Adrenal gland (tissue), 12 donors: Measurements from ENCODE around the gene CDRT15. TPM values are rescaled to one million over a fixed set of nuclear protein-coding genes. Genes with fewer than 3 reads are reported as not detected.

Experiments
- DNase-seq, 7 donors: peaks; one replicate each; pipeline ENCODE4 v3.0.0-alpha.2; 2019 to 2020
- H3K27ac ChIP-seq, 5 donors: fragments of 200-600 bp; sonication (generic) in 4 of 5; 1 replicate in 3 of 5; 2 replicates in 2 of 5; pipeline versions ENCODE4 v1.5.1 to v1.8.0; 2016 to 2020; ENCODE audit warnings: mild to moderate bottlenecking in 1 of 5
- H3K27me3 ChIP-seq: fragments of 200-600 bp; 2 replicates; pipeline ENCODE4 v1.8.0; 2021
- H3K36me3 ChIP-seq, 2 donors: fragments of 200-600 bp; replicated peaks in 1 of 2; 1 replicate in 1 of 2; 2 replicates in 1 of 2; pipeline versions ENCODE4 v1.5.1 to v1.8.0; 2018 to 2022
- H3K4me1 ChIP-seq, 2 donors: fragments of 200-600 bp; replicated peaks in 1 of 2; 1 replicate in 1 of 2; 2 replicates in 1 of 2; pipeline versions ENCODE4 v1.5.1 to v1.8.0; 2018 to 2021
- H3K4me3 ChIP-seq, 4 donors: fragments of 200-600 bp; sonication (generic) in 3 of 4; one replicate each; pipeline ENCODE4 v1.5.1; 2016 to 2018
- H3K9me3 ChIP-seq, 3 donors: fragments of 200-600 bp; sonication (generic) in 1 of 3; replicated peaks in 1 of 3; 1 replicate in 2 of 3; 2 replicates in 1 of 3; pipeline versions ENCODE4 v1.5.1 to v1.8.0; 2016 to 2021
- POLR2A ChIP-seq, 2 donors: fragments of 450-650 bp; IDR thresholded peaks; one replicate each; pipeline ENCODE4 v1.6.1; 2017; ENCODE audit warnings: antibody characterized with exemption in 2 of 2, mild to moderate bottlenecking in 2 of 2, moderate library complexity in 1 of 2
- WGBS, 4 donors: extraction: QIAGEN DNeasy Blood & Tissue Kit in 2 of 4; methylation state at CpG; one replicate each; pipeline versions ENCODE4 v1.1.5 to v1.1.7; 2013 to 2017; 5-methylcytosine and 5-hydroxymethylcytosine counted together
- intact Hi-C, 2 donors: fragments of 100-400 bp; cut with DNase I; formaldehyde crosslinking; loops; one replicate each; pipeline versions ENCODE4 v1.14.1 to v1.15.0; 2022 to 2023
- polyA plus RNA-seq, 3 donors: library from polyadenylated mRNA; stranded (reverse); fragments of 200-250 nt in 2 of 3; fragments of 350-450 nt in 1 of 3; fragmentation: Illumina TruSeq in 1 of 3; extraction: RNeasy Lipid Tissue Mini Kit (QIAGEN cat#74804) in 1 of 3; gene quantifications; one replicate each; pipeline ENCODE4 v1.2.3, GENCODE V29; 2013 to 2014
- total RNA-seq, 9 donors: library from RNA; depleted of rRNA in 4 of 9; stranded (reverse); fragments of >200 nt in 4 of 9; fragments of 120-200 nt in 1 of 9; fragmentation: NEBNext Ultra II Directional in 1 of 9; extraction: Animal tissue kit (Norgen Biotek cat#: 25700) in 1 of 9; gene quantifications; one replicate each; pipeline versions ENCODE4 v1.1.0 to v1.2.4, GENCODE V29; 2013 to 2023
- TF ChIP-seq, protein P1 (sequence below), 6 experiments: fragments of 450-650 bp in 4 of 6; fragments of 200-600 bp in 2 of 6; sonication (generic) in 1 of 6; IDR thresholded peaks; 1 replicate in 5 of 6; 2 replicates in 1 of 6; pipeline versions ENCODE4 v1.5.1 to v1.8.0; 2016 to 2021; ENCODE audit warnings: antibody characterized with exemption in 6 of 6, mild to moderate bottlenecking in 2 of 6, moderate library complexity in 1 of 6
- donor health status: healthy with polysubstance abuse.
- donor health status: Bipolar disorder and iron deficiency.
- donor health status: DM: yes; HTN: yes; CAD: no.
- donor health status: DM: no; HTN: no; CAD: no.
- donor health status: DM: no; HTN: no; CAD: no.
- donor health status: DM: yes; HTN: yes; CAD: no.

CDRT15 gene
- total and polyA plus RNA-seq, 12 donors: not detected

DNA sequence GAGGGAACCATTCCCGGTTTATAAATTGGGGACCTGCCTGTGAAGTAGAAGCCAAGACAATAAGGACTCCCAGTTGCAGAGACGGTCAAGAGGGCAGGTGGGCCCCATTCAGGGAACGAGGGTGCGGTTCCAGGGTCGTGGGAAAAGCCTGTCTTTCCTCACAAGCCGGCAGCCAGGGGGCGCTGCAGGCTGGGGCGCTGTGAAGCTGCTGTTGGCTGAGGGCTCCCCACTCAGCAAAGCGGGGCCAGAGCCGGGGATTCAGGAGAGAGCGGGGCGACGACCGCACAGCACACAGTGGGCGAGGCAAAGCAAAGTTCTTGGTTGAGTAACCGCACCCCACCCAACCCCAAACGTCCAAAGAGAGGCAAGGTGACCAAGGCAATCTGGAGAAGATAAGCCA is 24.9 kb downstream of the CDRT15 start:
- intact Hi-C loops: no loop called here
- whole genome bisulfite sequencing, 4 donors: 45 to 64% (median 56%) methylated on average over 16 to 17 of the region's 17 CpGs
- peak in 3 of 7 donors; percentile 13 to 30 (median 18) for DNase-seq
- H3K9me3 ChIP-seq: no peaks in the 10 kb centered on the region
- TF ChIP-seq, protein P1, sequence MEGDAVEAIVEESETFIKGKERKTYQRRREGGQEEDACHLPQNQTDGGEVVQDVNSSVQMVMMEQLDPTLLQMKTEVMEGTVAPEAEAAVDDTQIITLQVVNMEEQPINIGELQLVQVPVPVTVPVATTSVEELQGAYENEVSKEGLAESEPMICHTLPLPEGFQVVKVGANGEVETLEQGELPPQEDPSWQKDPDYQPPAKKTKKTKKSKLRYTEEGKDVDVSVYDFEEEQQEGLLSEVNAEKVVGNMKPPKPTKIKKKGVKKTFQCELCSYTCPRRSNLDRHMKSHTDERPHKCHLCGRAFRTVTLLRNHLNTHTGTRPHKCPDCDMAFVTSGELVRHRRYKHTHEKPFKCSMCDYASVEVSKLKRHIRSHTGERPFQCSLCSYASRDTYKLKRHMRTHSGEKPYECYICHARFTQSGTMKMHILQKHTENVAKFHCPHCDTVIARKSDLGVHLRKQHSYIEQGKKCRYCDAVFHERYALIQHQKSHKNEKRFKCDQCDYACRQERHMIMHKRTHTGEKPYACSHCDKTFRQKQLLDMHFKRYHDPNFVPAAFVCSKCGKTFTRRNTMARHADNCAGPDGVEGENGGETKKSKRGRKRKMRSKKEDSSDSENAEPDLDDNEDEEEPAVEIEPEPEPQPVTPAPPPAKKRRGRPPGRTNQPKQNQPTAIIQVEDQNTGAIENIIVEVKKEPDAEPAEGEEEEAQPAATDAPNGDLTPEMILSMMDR (IDR thresholded peaks at IDR 0.05): peak; percentile 14 to 51 (median 34)
- no peak for TF ChIP-seq POLR2A (IDR thresholded peaks at IDR 0.05)
- H3K27ac ChIP-seq: no peak overlapping the region
- no peaks in the 10 kb centered on the region for H3K36me3 ChIP-seq
- H3K27me3 ChIP-seq: no peaks in the 10 kb centered on the region
- no peak overlapping the region for H3K4me3 ChIP-seq
- H3K4me1 ChIP-seq: no peaks in the 10 kb centered on the region

DNA sequence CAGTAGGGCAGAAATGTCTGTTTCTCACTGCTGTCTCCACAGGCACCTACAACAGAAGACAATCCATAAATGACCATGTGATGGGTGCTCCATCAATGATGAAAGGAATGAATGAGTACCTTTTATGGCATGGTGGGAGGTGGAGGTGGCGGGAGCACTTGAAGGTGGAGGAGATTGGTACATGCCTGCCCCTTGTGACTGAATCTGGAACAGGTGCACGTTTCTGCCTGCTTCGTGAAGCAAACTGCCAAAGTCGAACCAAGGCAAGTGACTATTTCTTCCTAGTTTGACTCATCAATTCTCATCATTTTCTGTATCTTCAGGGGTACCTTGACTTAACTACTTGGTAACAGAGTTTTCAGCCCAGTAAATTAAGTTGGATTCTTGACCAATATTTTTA is 25.4 kb downstream of the CDRT15 start:
- Histone ChIP-seq H3K36me3 (no peaks in the 10 kb centered on the region), H3K9me3 (no peaks in the 10 kb centered on the region), H3K27me3 (no peaks in the 10 kb centered on the region), H3K27ac (no peak overlapping the region), H3K4me1 (no peaks in the 10 kb centered on the region), H3K4me3 (no peak overlapping the region)
- intact Hi-C loops: no loop called here
- WGBS, 4 donors: 78 to 93% (median 85%) methylated on average over 4 of the region's 4 CpGs
- TF ChIP-seq, protein P1 (IDR thresholded peaks at IDR 0.05): no peak
- TF ChIP-seq POLR2A (IDR thresholded peaks at IDR 0.05): no peak
- no peak for DNase-seq

DNA sequence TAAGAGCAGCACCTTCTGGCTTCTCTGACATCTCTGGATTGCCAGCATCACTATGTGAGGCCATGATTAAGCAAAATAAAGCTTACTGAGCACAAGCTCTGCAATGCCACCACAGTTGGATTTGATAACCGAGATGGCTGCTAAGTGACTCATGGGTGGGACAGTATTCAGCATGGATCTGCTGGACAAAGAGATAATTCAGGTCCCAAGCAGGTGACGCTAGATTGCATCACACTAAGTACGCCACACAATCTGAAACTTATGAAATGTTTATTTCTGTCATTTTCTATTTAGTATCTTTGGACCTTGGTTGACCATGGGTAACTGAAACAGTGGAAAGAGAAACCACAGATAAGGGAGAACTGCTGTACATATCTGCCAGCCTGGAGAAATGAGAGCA is 27.4 kb downstream of the CDRT15 start:
- Histone ChIP-seq H3K4me1 (no peaks in the 10 kb centered on the region), H3K36me3 (no peaks in the 10 kb centered on the region), H3K9me3 (no peaks in the 10 kb centered on the region), H3K4me3 (no peak overlapping the region), H3K27ac (no peak overlapping the region), H3K27me3 (no peaks in the 10 kb centered on the region)
- WGBS, 4 donors: 78 to 92% (median 87%) methylated on average over 3 of the region's 3 CpGs
- intact Hi-C loops: no loop called here
- TF ChIP-seq, protein P1 (IDR thresholded peaks at IDR 0.05): no peak
- TF ChIP-seq POLR2A (IDR thresholded peaks at IDR 0.05): no peak
- no peak for DNase-seq

DNA sequence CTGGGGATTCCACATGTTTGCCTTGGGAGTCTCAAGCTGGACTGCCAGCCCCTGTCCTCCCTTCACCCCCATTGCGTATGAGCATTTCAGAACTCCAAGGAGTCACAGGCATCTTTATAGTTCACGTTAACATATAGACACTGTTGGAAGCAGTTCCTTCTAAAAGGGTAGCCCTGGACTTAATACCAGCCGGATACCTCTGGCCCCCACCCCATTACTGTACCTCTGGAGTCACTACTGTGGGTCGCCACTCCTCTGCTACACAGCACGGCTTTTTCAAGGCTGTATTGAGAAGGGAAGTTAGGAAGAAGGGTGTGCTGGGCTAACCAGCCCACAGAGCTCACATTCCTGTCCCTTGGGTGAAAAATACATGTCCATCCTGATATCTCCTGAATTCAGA is 28.9 kb downstream of the CDRT15 start:
- no peak for TF ChIP-seq POLR2A (IDR thresholded peaks at IDR 0.05)
- TF ChIP-seq, protein P1 (IDR thresholded peaks at IDR 0.05): no peak
- Histone ChIP-seq H3K27ac (no peak overlapping the region), H3K36me3 (no peaks in the 10 kb centered on the region), H3K4me3 (no peak overlapping the region), H3K27me3 (no peaks in the 10 kb centered on the region), H3K9me3 (no peaks in the 10 kb centered on the region), H3K4me1 (no peaks in the 10 kb centered on the region)
- DNase-seq: no peak
- 91 to 99% (median 96%) methylated on average over 5 of the region's 5 CpGs for WGBS, 4 donors
- intact Hi-C loops: no loop called here
